Measurements from ENCODE around the gene ATE1.

GRCh38 chr10:121753726-121754476 lies 173.9 kb downstream of the ATE1 start:
- TF ChIP-seq CTCF (IDR thresholded peaks at IDR 0.05), result no peak
- no peak for TF ChIP-seq EZH2 (IDR thresholded peaks at IDR 0.05; ENCODE audit: borderline replicate concordance, insufficient read depth, low read depth, low read length, poor library complexity, severe bottlenecking)

All from B cell (primary cell).